GM18505 (cell line): ENCODE measurements around the gene PRDM16.

Source experiments
- ATAC-seq: cut with Tn5 transposase; IDR thresholded peaks from one replicate; pipeline ENCODE4 v1.9.1; 2021; ENCODE audit not compliant: unreplicated experiment
- POLR2A ChIP-seq: IDR thresholded peaks from 4 replicates; pipeline ENCODE4 v1.6.1; 2011; ENCODE audit warnings: borderline replicate concordance; ENCODE audit not compliant: insufficient read depth, insufficient read length; ENCODE audit errors: extremely low read depth

PRDM16 gene

DNA sequence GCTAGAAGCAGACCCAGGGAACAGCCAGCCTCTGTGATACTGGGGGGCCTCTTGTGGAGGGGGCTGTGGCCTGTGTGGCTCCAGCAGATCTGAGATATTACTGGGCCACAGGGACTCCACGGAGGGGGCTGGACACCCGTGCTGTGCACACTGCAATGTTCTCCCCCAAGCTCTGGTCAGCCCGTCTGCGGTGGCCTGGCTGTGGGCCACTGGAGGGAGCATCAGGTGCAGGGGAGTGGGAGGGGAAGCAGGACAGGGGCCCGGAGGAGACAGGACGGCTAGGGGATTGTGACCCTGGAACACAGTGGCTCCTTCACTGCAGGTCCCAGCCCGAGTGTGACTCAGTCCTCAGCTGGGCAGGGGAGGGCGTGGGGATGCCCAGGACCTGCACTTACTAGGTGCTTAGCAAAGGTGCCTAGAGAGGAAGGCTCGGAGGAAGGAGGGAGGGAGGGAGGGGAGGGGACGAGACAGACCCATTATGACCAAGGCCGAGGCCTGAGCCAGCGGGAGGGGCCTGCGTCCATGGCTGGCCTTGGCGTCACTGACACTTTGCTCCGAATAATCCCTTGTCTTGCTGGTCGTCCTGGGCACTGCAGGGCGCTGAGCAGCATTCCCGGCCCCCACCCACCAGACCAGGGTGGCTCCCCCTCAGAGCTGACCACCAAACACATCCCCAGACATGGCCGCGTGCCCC is 44.2 kb downstream of the PRDM16 start:
- TF ChIP-seq POLR2A: no peak
- ATAC-seq: no peak

DNA sequence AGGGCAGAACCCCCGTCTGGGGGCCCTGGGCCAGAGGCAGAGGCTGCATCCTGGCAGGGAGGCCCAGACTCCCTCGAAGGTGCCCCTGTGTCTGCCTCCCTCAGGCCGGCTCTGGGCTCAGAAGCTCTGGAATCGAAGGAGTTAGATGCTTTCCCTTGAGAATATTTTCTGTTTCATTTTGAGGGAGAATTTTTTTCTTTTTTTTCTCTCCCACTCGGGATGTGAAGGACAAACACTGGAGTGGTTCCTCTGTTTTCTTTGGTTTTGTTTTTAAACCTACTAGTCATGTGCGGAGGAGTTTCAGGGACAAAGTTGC is 44.7 kb downstream of the PRDM16 start:
- no peak for ATAC-seq
- no peak for TF ChIP-seq POLR2A

DNA sequence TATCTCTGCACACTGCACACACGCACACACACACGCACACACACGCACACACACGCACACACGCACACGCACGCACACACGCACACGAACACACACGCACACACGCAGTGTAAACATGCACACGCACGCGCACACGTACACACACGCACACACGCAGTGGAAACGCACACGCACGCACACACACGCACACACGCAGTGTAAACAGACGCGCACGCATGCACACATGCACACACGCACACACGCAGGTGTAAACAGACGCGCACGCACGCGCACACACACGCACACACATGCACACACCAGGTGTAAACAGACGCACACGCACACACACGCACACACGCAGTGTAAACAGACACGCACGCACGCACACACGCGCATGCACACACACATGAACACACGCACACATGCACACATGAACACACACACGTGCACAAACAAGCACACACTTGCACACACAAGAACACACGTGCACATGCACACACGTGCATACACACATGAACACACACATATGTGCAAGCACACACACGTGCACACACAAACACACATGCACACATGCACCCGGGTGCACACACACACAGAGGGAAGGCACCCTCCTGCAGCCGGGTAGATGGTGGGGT is 45.2 kb downstream of the PRDM16 start:
- ATAC-seq: no peak
- no peak for TF ChIP-seq POLR2A

DNA sequence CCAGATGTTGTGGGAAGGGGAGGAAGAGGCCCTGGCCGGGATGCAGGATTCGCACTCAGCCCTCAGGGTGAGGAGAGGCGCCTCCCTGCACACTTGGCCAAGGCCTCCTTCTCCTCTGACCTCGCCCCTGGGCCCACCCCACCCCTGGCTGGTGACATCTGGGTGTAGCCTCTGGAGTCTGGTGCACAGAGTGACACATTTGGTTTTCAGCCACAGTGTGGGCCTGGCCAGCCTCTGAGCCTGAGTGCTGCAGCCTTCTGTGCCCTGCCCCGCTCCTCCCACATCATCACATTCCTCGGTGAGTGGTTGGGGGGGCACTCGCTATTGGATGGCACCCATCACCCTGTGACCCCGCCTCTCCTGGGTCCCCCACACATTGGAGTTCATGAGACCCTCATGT is 45.8 kb downstream of the PRDM16 start:
- TF ChIP-seq POLR2A: no peak
- no peak for ATAC-seq

DNA sequence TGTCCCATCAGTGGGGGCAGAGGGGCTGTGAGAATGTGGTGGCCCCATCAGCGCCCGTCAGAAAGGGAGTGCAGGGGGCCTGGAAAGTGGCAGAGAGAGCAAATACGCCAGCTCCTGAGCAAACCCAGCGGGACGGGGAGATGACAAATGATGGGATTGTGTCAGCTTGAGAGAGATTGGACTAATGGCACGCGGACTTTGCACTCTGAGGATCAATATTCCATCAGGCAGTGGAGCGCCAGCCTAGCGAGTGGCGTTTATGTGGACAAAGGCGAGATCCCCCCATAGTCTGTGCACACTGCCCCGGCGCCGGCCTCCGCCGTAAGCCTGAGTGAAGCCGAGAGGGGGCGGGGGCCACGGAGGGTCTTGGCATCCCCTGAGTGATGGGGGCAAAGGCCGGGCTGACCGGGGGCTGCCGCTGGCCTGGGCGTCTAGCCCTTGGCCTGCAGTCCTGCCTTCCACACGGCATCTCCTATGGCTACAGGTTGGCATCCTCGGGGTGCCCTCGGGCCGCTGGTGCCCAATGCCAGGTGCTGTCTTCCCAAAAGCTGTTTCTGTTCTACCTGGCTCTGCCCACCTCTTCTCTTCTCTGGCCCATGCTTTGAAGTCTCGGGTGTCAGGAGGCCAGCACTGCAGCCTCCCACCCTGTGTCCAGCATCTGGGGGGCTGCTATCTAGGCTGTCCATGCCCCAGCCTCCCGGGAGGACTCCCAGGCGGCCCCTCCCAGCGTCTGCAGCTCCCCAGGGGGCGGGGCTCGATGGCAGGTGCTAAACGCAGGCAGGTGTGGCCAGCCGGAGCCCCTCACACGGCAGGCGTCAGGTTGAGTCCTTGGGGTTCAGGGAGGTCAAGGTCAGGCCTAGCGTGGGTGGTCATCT is 46.5 kb downstream of the PRDM16 start:
- no peak for ATAC-seq
- no peak for TF ChIP-seq POLR2A

DNA sequence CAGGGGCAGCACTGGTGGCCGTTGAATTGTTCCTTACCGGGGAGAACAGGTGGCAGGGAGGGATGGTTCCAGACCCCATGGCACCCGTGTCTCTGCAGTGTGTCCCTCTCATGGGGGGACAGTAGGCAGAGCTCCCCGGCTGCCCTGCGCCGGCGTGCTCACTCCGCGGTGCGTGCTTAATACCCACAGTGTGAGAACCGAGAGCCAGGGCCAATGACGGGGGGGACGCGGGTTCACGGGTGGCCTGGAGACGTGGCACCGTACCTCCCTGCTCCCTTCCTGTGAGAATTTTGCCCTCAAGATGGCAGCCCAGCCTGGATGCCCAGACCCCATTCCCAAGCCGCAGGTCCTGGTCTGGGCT is 47.1 kb downstream of the PRDM16 start:
- ATAC-seq: no peak
- TF ChIP-seq POLR2A: no peak

DNA sequence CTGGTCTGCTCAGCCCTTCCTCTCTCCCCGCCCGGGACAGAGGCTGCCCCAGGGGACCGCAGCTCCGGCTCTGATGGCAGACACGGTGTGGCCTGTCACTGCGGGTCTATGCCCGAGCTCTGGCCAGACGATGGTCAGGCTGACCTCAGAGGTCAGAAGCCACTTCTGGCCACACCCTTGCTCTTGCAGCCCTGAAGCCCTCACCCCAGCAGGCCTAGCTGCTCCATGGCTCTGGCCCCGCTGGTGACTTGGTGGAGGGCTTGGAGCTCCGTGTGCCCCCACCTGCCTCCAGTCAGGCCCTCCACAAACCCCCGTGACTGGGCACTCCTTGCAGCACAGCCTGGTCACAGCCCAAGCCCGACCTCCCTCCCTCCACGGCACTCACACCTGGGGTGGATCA is 47.6 kb downstream of the PRDM16 start:
- no peak for TF ChIP-seq POLR2A
- no peak for ATAC-seq

DNA sequence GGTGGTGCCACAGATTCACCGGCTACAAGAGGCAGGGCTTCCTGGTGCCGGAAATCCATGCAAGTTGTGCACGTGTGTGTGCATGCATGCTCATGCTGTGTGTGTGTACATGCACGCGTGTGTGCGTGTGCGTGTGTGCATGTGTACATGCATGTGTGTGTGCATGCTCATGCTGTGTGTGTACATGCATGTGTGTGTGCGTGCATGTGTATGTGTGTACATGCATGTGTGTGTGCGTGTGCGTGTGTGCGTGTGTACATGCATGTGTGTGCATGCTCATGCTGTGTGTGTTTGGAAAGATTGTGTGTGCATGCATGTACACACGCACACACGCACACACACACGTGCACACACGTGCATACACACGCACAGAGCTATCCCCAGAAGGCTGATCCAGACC is 48.9 kb downstream of the PRDM16 start:
- ATAC-seq: no peak
- TF ChIP-seq POLR2A: no peak

DNA sequence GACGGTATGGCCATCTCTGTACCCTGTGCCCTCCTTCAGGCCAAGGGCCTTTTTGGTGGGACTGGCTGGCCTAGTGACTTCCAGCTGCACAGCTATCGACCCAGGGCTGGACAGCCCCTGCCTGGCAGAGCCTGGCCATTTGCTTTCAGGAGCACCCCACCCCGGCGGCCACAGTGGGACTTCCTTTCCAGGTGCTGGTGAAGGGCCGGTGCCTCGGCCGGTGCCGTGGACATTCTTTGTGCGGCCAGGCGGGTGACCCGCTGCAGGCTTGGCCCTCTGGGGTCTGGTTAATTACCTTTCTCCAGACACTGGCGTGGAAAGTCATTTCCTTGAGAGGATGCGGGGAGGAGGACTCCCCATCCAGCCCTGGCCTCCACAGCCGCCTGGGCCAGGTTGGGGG is 50.1 kb downstream of the PRDM16 start:
- ATAC-seq: no peak
- TF ChIP-seq POLR2A: no peak

DNA sequence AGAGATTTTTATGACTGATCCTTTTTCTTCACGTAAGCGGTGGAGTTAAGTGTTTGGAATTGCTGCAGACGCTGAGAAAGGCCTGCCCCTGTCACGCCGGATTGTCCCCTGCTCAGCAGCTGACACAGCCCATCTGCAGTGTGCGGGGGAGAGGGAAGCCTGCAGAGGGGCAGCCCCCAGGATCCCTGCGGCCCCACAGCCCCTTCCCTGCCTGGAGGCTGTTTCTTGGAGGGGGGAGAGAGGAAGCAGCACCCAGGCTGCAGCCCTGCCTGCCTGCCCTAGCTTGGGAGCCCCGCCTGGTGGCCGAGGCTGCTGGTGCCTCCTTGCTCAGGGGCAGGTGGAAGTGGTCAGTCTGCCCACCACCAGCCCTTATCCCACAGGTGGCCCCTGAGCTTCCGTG is 50.7 kb downstream of the PRDM16 start:
- no peak for ATAC-seq
- no peak for TF ChIP-seq POLR2A

DNA sequence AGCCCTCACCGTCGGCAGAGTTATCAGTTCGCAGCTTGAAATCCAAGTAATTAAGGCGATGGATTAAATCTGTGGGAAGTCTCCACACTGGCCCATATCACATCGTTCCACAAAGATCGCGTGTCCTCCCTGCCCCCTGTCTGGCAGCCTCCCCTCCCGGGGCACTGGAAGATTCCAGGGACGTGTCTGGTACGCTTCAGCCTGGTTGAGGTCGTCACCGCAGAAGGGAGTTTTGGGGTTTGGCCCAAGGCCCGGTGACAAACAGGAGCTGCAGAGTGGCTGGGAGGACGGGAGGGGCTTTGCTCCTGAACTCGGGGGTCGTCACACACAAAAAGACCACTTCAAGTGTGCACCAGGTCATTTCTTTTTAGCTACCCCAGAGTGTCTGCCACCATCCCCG is 51.1 kb downstream of the PRDM16 start:
- no peak for ATAC-seq
- no peak for TF ChIP-seq POLR2A

DNA sequence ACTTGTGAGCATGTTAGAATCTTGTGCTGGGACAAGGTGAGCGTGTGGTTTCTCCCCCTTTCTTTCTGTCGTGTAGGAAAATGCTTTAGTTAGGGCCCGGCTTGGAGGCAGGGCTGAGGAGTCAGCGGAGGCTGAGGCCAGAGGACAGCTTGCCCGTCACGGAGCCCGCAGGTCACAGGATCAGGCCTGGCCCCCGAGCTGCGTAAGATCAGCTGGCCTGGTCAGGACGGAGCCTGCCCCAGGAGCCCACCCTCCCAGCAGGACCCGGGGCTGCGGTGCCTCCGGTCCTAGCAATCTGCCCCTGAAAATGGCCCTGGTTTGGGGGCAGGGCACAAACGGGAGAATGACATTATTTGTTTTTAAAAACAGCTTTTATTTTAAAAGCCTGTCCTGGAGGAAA is 52.0 kb downstream of the PRDM16 start:
- no peak for TF ChIP-seq POLR2A
- ATAC-seq: no peak

DNA sequence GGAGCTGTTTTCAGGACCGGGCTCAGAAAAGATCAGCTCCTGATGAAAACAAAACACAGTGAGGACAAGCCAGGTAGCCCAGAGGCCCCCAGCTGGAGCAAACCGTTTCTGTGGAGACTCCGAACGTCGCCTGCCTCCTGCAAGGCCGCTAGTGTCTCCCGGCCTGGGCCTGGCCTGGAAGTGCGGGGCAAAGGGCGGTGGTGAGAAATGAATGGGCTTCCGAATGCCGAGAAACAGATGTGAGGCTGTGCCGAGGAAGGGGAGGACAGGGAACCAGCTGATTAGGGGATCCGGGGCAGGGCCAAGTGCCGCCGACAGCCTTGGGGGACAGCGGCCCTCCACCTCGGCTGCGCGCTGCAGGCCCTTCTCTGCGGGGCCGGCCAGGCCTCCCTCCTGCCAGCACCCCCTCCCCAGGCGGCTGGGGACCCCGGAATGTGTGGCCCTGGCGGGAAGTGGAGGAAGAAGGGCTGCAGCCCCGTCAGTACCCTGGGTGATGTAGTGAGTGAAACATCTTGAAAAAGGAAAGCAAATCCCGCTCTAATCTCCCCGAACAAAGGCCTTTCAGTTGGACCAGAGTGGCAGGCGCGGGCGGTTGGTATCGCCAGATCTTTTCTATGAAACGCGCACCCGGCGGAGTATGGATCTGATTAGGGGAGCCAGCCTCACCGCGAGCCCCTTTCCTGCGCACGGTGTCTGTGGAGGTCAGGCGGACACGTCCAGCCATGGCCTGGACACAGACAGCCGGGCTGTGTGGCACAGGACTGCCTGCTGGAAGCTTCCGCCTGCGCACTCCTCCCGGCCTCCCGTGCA is 52.6 kb downstream of the PRDM16 start:
- no peak for TF ChIP-seq POLR2A
- no peak for ATAC-seq
